ENCODE results near the gene EEPD1.

The EEPD1 gene

GRCh38 chr7:36127075-36127740 lies 25.8 kb upstream of the EEPD1 start:
- TF ChIP-seq FOXP2 (optimal IDR thresholded peaks at IDR 0.05; ENCODE audit: control extremely low read depth, extremely low read length, insufficient read depth) (no peak), POLR2AphosphoS5 (IDR thresholded peaks at IDR 0.05; ENCODE audit: borderline replicate concordance, low read depth, low read length) (no peak), EZH2 (IDR thresholded peaks at IDR 0.05) (no peak)
- no peak overlapping the region for H3K27ac ChIP-seq

GRCh38 chr7:36128448-36129047 lies 24.5 kb upstream of the EEPD1 start:
- H3K36me3 ChIP-seq (ENCODE audit: insufficient read depth, low read length): no peaks in the 10 kb centered on the region
- H3K4me3 ChIP-seq: no peak overlapping the region
- H3K27ac ChIP-seq: no peak overlapping the region
- TF ChIP-seq POLR2AphosphoS5 (IDR thresholded peaks at IDR 0.05; ENCODE audit: borderline replicate concordance, low read depth, low read length) (no peak), EZH2 (IDR thresholded peaks at IDR 0.05) (no peak), FOXP2 (optimal IDR thresholded peaks at IDR 0.05; ENCODE audit: control extremely low read depth, extremely low read length, insufficient read depth) (no peak)
- no peak for DNase-seq (ENCODE audit: low read depth, low spot score)
- no peak overlapping the region for H3K9ac ChIP-seq (ENCODE audit: insufficient read length)
- H3K9me3 ChIP-seq (ENCODE audit: low read depth, low read length): no peaks in the 10 kb centered on the region

More at GRCh38 chr7:36127075-36127740, 25.8 kb upstream of the EEPD1 start:
- Histone ChIP-seq H3K9ac (ENCODE audit: insufficient read length) (no peak overlapping the region), H3K4me3 (no peak overlapping the region), H3K36me3 (ENCODE audit: insufficient read depth, low read length) (no peaks in the 10 kb centered on the region), H3K9me3 (ENCODE audit: low read depth, low read length) (no peaks in the 10 kb centered on the region)
- no peak for DNase-seq (ENCODE audit: low read depth, low spot score)

GRCh38 chr7:36129048-36129534 lies 24.0 kb upstream of the EEPD1 start:
- DNase-seq (ENCODE audit: low read depth, low spot score): no peak
- Histone ChIP-seq H3K9ac (ENCODE audit: insufficient read length) (no peak overlapping the region), H3K4me3 (no peak overlapping the region), H3K27ac (no peak overlapping the region), H3K9me3 (ENCODE audit: low read depth, low read length) (no peaks in the 10 kb centered on the region), H3K36me3 (ENCODE audit: insufficient read depth, low read length) (no peaks in the 10 kb centered on the region)
- no peak for TF ChIP-seq FOXP2 (optimal IDR thresholded peaks at IDR 0.05; ENCODE audit: control extremely low read depth, extremely low read length, insufficient read depth)
- no peak for TF ChIP-seq POLR2AphosphoS5 (IDR thresholded peaks at IDR 0.05; ENCODE audit: borderline replicate concordance, low read depth, low read length)
- no peak for TF ChIP-seq EZH2 (IDR thresholded peaks at IDR 0.05)

GRCh38 chr7:36130236-36130945 lies 22.7 kb upstream of the EEPD1 start:
- Histone ChIP-seq H3K27ac (no peak overlapping the region), H3K4me3 (no peak overlapping the region), H3K9ac (ENCODE audit: insufficient read length) (no peak overlapping the region), H3K36me3 (ENCODE audit: insufficient read depth, low read length) (no peaks in the 10 kb centered on the region), H3K9me3 (ENCODE audit: low read depth, low read length) (no peaks in the 10 kb centered on the region)
- DNase-seq (ENCODE audit: low read depth, low spot score): no peak
- no peak for TF ChIP-seq POLR2AphosphoS5 (IDR thresholded peaks at IDR 0.05; ENCODE audit: borderline replicate concordance, low read depth, low read length)
- no peak for TF ChIP-seq EZH2 (IDR thresholded peaks at IDR 0.05)
- no peak for TF ChIP-seq FOXP2 (optimal IDR thresholded peaks at IDR 0.05; ENCODE audit: control extremely low read depth, extremely low read length, insufficient read depth)

GRCh38 chr7:36131026-36131425 lies 22.0 kb upstream of the EEPD1 start:
- DNase-seq (ENCODE audit: low read depth, low spot score): no peak
- no peak overlapping the region for H3K4me3 ChIP-seq
- H3K36me3 ChIP-seq (ENCODE audit: insufficient read depth, low read length): no peaks in the 10 kb centered on the region
- no peak overlapping the region for H3K9ac ChIP-seq (ENCODE audit: insufficient read length)
- TF ChIP-seq FOXP2 (optimal IDR thresholded peaks at IDR 0.05; ENCODE audit: control extremely low read depth, extremely low read length, insufficient read depth): no peak
- TF ChIP-seq EZH2 (IDR thresholded peaks at IDR 0.05): no peak
- TF ChIP-seq POLR2AphosphoS5 (IDR thresholded peaks at IDR 0.05; ENCODE audit: borderline replicate concordance, low read depth, low read length): no peak
- no peaks in the 10 kb centered on the region for H3K9me3 ChIP-seq (ENCODE audit: low read depth, low read length)
- H3K27ac ChIP-seq: no peak overlapping the region

DNA sequence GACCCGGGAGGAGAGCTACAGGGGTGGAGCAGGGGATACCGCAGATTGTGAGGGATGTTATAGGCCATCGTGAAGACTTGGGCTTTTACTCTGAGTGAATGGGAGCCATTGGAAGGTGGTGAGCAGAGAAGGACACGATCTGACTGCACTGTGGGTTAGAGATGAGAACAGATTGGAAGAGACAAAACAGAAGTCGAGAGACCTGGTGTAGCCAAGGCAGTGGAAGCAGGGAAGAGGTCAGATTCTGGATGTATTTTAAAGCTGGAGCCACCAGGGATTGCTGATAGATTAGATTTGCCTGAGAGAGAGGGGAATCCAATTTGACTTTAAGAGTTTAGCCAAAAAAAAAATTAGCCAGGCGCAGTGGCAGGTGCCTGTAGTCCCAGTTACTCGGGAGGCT lies 21.6 kb upstream of the EEPD1 start:
- no peak overlapping the region for H3K4me3 ChIP-seq
- H3K9ac ChIP-seq (ENCODE audit: insufficient read length): no peak overlapping the region
- no peaks in the 10 kb centered on the region for H3K36me3 ChIP-seq (ENCODE audit: insufficient read depth, low read length)
- no peak for TF ChIP-seq EZH2 (IDR thresholded peaks at IDR 0.05)
- TF ChIP-seq FOXP2 (optimal IDR thresholded peaks at IDR 0.05; ENCODE audit: control extremely low read depth, extremely low read length, insufficient read depth): no peak
- no peak for TF ChIP-seq POLR2AphosphoS5 (IDR thresholded peaks at IDR 0.05; ENCODE audit: borderline replicate concordance, low read depth, low read length)
- H3K27ac ChIP-seq: no peak overlapping the region
- no peak for DNase-seq (ENCODE audit: low read depth, low spot score)
- H3K9me3 ChIP-seq (ENCODE audit: low read depth, low read length): no peaks in the 10 kb centered on the region

DNA sequence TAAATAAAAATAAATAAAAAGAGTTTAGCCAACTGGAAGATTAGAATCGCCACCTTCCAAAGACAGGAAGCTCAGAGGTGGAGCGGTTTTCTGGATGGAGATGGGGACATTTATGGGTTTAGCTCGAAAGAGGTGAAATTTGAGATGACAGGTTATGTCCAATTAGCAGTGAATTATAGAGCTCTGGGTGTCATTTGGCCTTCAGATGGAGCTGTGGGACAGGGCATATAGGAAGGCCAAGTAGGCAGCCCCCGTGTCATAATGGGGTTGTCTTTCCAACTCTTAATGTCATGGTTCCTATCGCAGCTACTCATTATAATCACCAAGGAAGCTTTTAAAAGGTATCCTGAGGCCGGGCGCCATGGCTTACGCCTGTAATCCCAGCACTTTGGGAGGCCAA lies 21.0 kb upstream of the EEPD1 start:
- no peak for TF ChIP-seq FOXP2 (optimal IDR thresholded peaks at IDR 0.05; ENCODE audit: control extremely low read depth, extremely low read length, insufficient read depth)
- TF ChIP-seq POLR2AphosphoS5 (IDR thresholded peaks at IDR 0.05; ENCODE audit: borderline replicate concordance, low read depth, low read length): no peak
- no peak for TF ChIP-seq EZH2 (IDR thresholded peaks at IDR 0.05)
- no peaks in the 10 kb centered on the region for H3K9me3 ChIP-seq (ENCODE audit: low read depth, low read length)
- no peak overlapping the region for H3K9ac ChIP-seq (ENCODE audit: insufficient read length)
- no peak overlapping the region for H3K27ac ChIP-seq
- no peak overlapping the region for H3K4me3 ChIP-seq
- no peaks in the 10 kb centered on the region for H3K36me3 ChIP-seq (ENCODE audit: insufficient read depth, low read length)
- no peak for DNase-seq (ENCODE audit: low read depth, low spot score)

- H3K36me3 ChIP-seq (ENCODE audit: insufficient read depth, low read length): no peaks in the 10 kb centered on the region
- no peak for DNase-seq (ENCODE audit: low read depth, low spot score)
- H3K9ac ChIP-seq (ENCODE audit: insufficient read length): no peak overlapping the region
- TF ChIP-seq FOXP2 (optimal IDR thresholded peaks at IDR 0.05; ENCODE audit: control extremely low read depth, extremely low read length, insufficient read depth) (no peak), EZH2 (IDR thresholded peaks at IDR 0.05) (no peak), POLR2AphosphoS5 (IDR thresholded peaks at IDR 0.05; ENCODE audit: borderline replicate concordance, low read depth, low read length) (no peak)
- no peak overlapping the region for H3K27ac ChIP-seq
- no peak overlapping the region for H3K4me3 ChIP-seq
- no peaks in the 10 kb centered on the region for H3K9me3 ChIP-seq (ENCODE audit: low read depth, low read length)
Observed at GRCh38 chr7:36135700-36136099, 17.4 kb upstream of the EEPD1 start.

All from SK-N-MC (cell line).